Testis (tissue), 2 donors: Measurements from ENCODE around the gene ARPC2.

ENCODE experiments used
- POLR2A ChIP-seq: fragments of 450-650 bp; IDR thresholded peaks from one replicate; pipeline ENCODE4 v1.6.1; 2017; ENCODE audit warnings: antibody characterized with exemption, mild to moderate bottlenecking, moderate library complexity
- TF ChIP-seq, protein P1 (sequence below), 3 experiments: fragments of 450-650 bp in 2 of 3; fragments of 200-600 bp in 1 of 3; sonication (generic) in 1 of 3; IDR thresholded peaks; one replicate each; pipeline ENCODE4 v1.5.1; 2016 to 2019; ENCODE audit warnings: antibody characterized with exemption in 3 of 3, mild to moderate bottlenecking in 2 of 3, moderate library complexity in 1 of 3

DNA sequence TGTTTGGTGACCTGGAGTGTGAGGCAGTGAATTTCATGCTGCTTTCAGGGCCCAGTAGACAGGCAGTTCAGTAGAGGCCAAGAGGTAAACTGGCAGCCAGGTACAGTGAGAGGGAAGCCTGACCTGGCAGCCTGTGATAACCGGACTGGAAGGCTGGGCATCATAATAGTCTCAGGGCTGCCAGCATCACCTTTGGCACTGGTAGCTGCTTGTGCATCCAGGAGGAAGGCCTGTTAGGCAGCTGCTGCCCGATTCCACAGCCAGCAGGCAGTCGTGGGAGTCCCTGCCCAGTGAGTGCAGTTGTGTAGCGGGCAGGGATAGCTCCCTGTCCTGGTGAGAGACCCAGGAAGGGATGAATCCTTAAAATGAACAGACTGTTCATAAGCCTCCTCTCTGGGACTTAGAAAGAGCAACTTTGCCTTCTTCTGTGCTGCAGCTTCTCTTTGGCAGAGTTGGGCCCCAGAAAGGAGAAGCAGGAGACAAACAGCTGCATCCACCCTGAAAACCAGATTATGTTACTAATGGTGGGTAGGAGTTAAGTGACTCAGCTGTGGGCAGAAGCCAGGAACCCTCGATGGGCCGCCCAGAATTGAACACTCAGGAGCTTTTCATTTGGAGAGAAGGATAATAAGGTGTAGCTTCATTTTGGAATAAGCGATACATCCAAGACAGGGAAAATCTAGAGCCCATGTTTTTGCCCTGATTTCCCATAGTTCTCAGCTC lies 35.7 kb downstream of the ARPC2 start:
- TF ChIP-seq, protein P1, sequence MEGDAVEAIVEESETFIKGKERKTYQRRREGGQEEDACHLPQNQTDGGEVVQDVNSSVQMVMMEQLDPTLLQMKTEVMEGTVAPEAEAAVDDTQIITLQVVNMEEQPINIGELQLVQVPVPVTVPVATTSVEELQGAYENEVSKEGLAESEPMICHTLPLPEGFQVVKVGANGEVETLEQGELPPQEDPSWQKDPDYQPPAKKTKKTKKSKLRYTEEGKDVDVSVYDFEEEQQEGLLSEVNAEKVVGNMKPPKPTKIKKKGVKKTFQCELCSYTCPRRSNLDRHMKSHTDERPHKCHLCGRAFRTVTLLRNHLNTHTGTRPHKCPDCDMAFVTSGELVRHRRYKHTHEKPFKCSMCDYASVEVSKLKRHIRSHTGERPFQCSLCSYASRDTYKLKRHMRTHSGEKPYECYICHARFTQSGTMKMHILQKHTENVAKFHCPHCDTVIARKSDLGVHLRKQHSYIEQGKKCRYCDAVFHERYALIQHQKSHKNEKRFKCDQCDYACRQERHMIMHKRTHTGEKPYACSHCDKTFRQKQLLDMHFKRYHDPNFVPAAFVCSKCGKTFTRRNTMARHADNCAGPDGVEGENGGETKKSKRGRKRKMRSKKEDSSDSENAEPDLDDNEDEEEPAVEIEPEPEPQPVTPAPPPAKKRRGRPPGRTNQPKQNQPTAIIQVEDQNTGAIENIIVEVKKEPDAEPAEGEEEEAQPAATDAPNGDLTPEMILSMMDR (IDR thresholded peaks at IDR 0.05), result no peak
- TF ChIP-seq POLR2A, result no peak
